Peyer's patch (tissue), 4 donors: ENCODE data around the gene TM2D1. TPM values are rescaled to one million over a fixed set of nuclear protein-coding genes. Genes with fewer than 3 reads are reported as not detected.

Experiments used
- DNase-seq, 3 donors: peaks; one replicate each; pipeline ENCODE4 v3.0.0-alpha.2; 2017 to 2019
- H3K27ac ChIP-seq, 4 donors: fragments of 200-600 bp; sonication (generic); one replicate each; pipeline ENCODE4 v1.5.1; 2016 to 2019
- H3K27me3 ChIP-seq, 2 donors: fragments of 200-600 bp; sonication (generic); one replicate each; pipeline ENCODE4 v1.5.1; 2019
- H3K36me3 ChIP-seq, 3 donors: fragments of 200-600 bp; sonication (generic); one replicate each; pipeline ENCODE4 v1.5.1; 2016 to 2019
- H3K4me1 ChIP-seq, 4 donors: fragments of 200-600 bp; sonication (generic); one replicate each; pipeline ENCODE4 v1.5.1; 2016 to 2019
- H3K4me3 ChIP-seq, 4 donors: fragments of 200-600 bp; sonication (generic); 1 replicate in 3 of 4; 2 replicates in 1 of 4; pipeline ENCODE4 v1.5.1; 2016 to 2019; ENCODE audit warnings: mild to moderate bottlenecking in 1 of 4
- H3K9me3 ChIP-seq, 4 donors: fragments of 200-600 bp; sonication (generic); one replicate each; pipeline ENCODE4 v1.5.1; 2016 to 2019; ENCODE audit warnings: mild to moderate bottlenecking in 1 of 4
- POLR2A ChIP-seq, 2 donors: fragments of 450-650 bp; IDR thresholded peaks; one replicate each; pipeline ENCODE4 v1.5.1; 2017; ENCODE audit warnings: antibody characterized with exemption in 2 of 2, mild to moderate bottlenecking in 2 of 2, moderate library complexity in 2 of 2
- total RNA-seq, 4 donors: library from RNA; depleted of rRNA; stranded (reverse); fragments of >200 nt; gene quantifications; one replicate each; pipeline ENCODE4 v1.1.0, GENCODE V29; 2016
- TF ChIP-seq, protein P1 (sequence below), 6 experiments: fragments of 450-650 bp in 4 of 6; fragments of 200-600 bp in 2 of 6; sonication (generic) in 1 of 6; IDR thresholded peaks; one replicate each; pipeline ENCODE4 v1.5.1; 2017 to 2019; ENCODE audit warnings: antibody characterized with exemption in 6 of 6, mild to moderate bottlenecking in 3 of 6, moderate library complexity in 1 of 6

The TM2D1 gene
- total RNA-seq = 10 to 100 TPM; 25.6 to 64.8 (median 43.2) TPM

DNA sequence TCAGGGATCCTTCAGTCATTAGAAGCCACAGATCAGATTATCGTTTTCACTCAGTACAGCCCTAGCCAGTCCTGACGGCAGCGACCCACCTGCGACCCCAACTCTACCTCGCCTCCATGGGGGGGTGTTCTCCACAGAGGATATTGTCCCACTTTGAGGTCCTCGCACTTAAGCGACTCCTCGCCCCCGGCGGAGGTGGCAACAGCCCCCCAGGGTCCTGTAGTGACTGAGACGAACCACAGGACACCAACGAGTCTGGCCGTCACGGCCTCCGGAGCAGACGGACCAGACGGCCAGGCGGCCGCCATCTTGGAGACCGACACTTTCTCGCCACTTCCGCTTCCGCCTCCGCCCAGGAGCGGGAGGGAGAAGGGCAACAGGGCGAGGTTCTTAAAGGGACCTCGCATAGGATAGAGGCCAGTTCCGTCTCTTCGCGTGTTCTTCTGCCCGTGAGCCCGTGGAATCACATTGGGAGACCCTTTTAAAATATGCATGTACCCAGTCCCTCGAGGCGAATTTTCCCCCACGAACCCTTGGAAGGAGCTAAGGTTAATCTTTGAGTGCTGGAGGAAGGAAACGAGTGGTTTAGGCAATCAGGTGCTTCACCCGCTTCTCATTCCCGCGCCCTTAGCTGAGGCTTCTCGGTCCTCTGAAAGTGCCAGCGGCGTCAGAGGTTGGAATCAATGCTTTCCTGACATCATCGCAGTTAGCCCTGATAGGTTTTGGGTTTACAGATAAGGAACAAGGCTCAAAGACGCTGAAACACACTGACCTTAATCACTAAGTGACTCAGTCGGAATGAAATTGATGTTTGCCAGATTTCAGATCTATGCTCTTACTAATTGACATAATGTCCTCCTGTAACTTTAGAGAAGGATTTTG, at the start of gene TM2D1:
Gene TM2D1, minus strand, starts transcription at position 329 of the 882 bp plus-strand sequence. Its CDS starts 21 bp downstream, at position 308.
- TF ChIP-seq POLR2A (IDR thresholded peaks at IDR 0.05) = peak; percentile 89 to 91
- TF ChIP-seq, protein P1, sequence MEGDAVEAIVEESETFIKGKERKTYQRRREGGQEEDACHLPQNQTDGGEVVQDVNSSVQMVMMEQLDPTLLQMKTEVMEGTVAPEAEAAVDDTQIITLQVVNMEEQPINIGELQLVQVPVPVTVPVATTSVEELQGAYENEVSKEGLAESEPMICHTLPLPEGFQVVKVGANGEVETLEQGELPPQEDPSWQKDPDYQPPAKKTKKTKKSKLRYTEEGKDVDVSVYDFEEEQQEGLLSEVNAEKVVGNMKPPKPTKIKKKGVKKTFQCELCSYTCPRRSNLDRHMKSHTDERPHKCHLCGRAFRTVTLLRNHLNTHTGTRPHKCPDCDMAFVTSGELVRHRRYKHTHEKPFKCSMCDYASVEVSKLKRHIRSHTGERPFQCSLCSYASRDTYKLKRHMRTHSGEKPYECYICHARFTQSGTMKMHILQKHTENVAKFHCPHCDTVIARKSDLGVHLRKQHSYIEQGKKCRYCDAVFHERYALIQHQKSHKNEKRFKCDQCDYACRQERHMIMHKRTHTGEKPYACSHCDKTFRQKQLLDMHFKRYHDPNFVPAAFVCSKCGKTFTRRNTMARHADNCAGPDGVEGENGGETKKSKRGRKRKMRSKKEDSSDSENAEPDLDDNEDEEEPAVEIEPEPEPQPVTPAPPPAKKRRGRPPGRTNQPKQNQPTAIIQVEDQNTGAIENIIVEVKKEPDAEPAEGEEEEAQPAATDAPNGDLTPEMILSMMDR (IDR thresholded peaks at IDR 0.05) = peak in 1 of 6 experiments; percentile 9
- peak; percentile 86 to 95 (median 91) for DNase-seq
- Histone ChIP-seq H3K27me3 (no peaks in the 10 kb centered on the region), H3K4me1 (peaks cover 0 to 14% (median 0%) of the 10 kb centered on the region in 4 donors), H3K4me3 (peak within 1 kb of the TSS; percentile 81 to 100 (median 88)), H3K9me3 (no peaks in the 10 kb centered on the region), H3K36me3 (peaks cover 0 to 4% (median 0%) of the 10 kb centered on the region in 3 donors), H3K27ac (peak within 1 kb of the TSS; percentile 87 to 95 (median 89))

DNA sequence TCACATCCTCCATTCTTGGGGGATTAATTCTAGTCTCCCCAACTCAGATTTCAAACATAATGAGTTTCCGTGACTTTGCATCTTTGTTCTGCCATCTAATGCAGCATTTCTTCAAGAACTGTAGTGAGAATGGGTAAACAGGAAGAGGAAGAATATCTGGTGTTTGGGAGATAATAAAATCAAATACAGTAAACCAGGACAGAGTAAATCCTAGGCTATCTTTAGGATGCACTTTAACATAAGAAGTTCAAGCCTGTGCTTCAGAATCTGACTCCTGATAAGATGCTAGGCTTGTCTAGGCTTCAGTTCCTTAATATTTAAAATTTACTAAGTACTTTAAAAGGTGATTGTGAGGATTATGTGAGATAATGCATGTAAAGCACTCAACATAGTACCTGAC, 45.2 kb upstream of the TM2D1 start:
- Histone ChIP-seq H3K36me3 (peaks cover 0 to 38% (median 0%) of the 10 kb centered on the region in 3 donors), H3K4me3 (no peak overlapping the region), H3K9me3 (no peaks in the 10 kb centered on the region), H3K27ac (no peak overlapping the region), H3K27me3 (no peaks in the 10 kb centered on the region), H3K4me1 (no peaks in the 10 kb centered on the region)
- no peak for DNase-seq
- TF ChIP-seq POLR2A (IDR thresholded peaks at IDR 0.05) = no peak
- TF ChIP-seq, protein P1 (IDR thresholded peaks at IDR 0.05) = no peak

DNA sequence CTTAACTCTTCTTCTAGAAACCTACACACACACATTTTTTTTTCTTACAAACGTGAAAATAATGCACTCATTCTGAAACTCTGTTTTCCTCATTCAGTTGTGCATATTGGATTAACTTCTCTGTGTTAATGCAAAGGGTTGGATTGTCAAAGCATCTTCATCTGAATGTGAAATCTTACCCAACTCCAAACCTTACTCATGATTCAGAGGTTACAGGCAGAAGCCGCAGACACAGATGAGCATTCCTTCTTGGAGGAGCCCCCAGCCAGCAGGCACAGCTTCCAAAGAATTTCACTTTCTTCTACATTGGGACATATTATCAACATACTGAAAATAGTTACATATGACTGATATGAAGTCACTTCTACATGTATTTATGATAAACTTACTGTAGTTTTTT, 33.0 kb upstream of the TM2D1 start:
- H3K27me3 ChIP-seq = no peaks in the 10 kb centered on the region
- H3K4me3 ChIP-seq = no peak overlapping the region
- H3K36me3 ChIP-seq = no peaks in the 10 kb centered on the region
- no peak overlapping the region for H3K27ac ChIP-seq
- H3K4me1 ChIP-seq = no peaks in the 10 kb centered on the region
- TF ChIP-seq POLR2A (IDR thresholded peaks at IDR 0.05) = no peak
- TF ChIP-seq, protein P1 (IDR thresholded peaks at IDR 0.05) = no peak
- DNase-seq = no peak
- H3K9me3 ChIP-seq = no peaks in the 10 kb centered on the region

DNA sequence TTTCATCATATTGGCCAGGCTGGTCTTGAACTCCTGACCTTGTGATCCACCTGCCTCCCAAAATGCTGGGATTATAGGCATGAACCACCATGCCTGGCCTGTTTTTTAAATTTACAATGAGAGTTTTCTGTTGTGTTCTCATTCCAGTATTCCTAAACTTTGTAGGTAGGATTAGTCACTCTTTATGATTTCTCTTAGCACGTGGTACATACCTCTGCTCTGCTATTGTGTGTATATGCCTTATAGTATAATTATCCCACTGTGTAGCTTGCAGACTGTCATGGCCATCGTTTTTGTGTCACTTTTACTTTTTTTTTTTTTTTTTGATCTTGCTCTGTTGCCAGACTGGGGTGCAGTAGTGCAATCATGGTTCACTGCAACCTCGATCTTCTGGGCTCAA, 31.8 kb upstream of the TM2D1 start:
- Histone ChIP-seq H3K36me3 (no peaks in the 10 kb centered on the region), H3K27ac (no peak overlapping the region), H3K9me3 (no peaks in the 10 kb centered on the region), H3K27me3 (no peaks in the 10 kb centered on the region), H3K4me3 (no peak overlapping the region), H3K4me1 (no peaks in the 10 kb centered on the region)
- no peak for TF ChIP-seq POLR2A (IDR thresholded peaks at IDR 0.05)
- TF ChIP-seq, protein P1 (IDR thresholded peaks at IDR 0.05) = no peak
- DNase-seq = no peak

DNA sequence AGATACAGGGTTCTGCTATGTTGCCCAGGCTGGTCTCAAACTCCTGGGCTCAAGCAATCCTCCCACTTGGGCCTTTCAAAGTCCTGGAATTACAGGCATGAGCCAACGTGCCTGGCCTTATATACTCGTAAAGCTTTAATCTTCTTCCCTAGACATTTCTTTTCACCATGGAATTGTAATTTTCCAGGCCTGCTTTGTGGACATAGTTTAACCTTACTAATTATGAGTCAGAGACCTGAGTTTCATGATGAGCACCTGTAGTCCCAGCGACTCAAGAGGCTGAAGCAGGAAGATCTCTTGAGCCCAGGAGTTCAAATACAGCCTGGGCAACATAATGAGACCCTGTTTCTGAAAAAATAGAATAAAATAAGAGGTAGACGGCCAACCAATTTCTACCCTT, 29.6 kb upstream of the TM2D1 start:
- H3K36me3 ChIP-seq = no peaks in the 10 kb centered on the region
- no peak overlapping the region for H3K4me3 ChIP-seq
- DNase-seq = no peak
- H3K27ac ChIP-seq = no peak overlapping the region
- no peaks in the 10 kb centered on the region for H3K4me1 ChIP-seq
- TF ChIP-seq, protein P1 (IDR thresholded peaks at IDR 0.05) = no peak
- TF ChIP-seq POLR2A (IDR thresholded peaks at IDR 0.05) = no peak
- no peaks in the 10 kb centered on the region for H3K9me3 ChIP-seq
- H3K27me3 ChIP-seq = no peaks in the 10 kb centered on the region
